ENCODE measurements around the gene PRAC2.

PRAC2 gene

DNA sequence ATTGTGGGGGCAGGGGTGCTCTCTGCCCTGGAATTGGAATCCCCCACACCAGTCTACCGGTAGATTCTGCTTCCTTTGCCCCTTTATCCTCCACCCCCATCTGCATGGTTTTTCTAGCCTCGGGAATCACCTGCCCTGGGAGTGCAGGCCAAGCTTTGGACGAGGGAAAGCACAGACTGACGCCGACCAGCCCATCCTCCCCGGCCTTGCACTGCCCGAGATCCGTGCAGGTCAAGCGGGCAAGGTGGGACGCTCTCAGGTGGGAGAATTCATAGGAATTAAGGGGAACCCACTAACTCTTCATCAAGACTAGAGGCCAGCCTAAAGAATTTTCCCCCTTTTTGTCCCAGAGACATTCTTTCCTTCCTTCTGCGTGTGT is 15.4 kb downstream of the PRAC2 start:
- no peak overlapping the region for H3K4me2 ChIP-seq (ENCODE audit: low read length)

DNA sequence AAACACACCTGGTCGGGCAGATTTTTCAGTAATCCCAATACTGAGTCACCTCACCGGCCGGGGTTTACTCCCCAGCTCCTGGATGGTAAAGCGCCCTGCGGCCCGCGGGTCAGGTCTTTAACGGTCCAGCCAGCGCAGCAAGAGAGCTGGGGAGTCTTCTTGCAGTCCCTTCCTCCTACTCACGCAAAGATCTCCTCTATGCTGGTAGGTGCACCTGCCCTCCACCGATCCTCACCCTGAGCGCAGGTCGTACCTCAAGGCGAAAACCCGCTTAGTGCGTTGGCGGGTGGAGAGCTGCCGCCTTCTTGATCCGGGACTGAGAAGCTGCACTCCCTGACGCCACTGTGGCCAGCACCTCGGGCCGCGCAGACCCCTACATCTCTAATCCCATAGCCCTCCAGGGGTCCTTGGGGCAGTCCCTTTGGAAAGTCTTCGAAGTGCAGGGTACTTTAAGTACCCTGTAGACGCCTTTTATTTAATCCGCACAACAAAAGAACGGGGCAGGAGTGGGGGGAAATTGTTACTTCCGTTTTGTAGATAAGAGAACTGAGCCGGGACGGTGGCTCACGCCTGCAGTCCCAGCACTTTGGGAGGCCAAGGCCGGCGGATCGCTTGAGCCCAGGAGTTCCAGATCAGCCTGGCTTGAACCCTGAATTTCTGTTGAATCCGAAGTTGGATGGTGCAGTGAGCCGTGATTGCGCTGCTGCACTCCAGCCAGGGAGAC is 16.0 kb downstream of the PRAC2 start:
- H3K27ac ChIP-seq (ENCODE audit: low read depth, low read length), result no peak overlapping the region
- H3K79me1 ChIP-seq (ENCODE audit: low read length), result no peaks in the 10 kb centered on the region
- H4K91ac ChIP-seq (ENCODE audit: low read depth, low read length), result no peak overlapping the region
- peaks cover 78% of the 10 kb centered on the region for H3K27me3 ChIP-seq (ENCODE audit: insufficient read depth, low read length)
- no peak overlapping the region for H2BK5ac ChIP-seq (ENCODE audit: low read depth, low read length, poor library complexity)
- no peak overlapping the region for H4K8ac ChIP-seq (ENCODE audit: low read depth, low read length)
- H2BK120ac ChIP-seq (ENCODE audit: insufficient read depth, low read length, poor library complexity), result no peak overlapping the region
- H3K4me1 ChIP-seq (ENCODE audit: control insufficient read depth in 1 of 2, insufficient read depth in 2 of 2, low read length in 2 of 2), result no peaks in the 10 kb centered on the region
- H2AFZ ChIP-seq (ENCODE audit: insufficient read depth, low read length, poor library complexity), result no peak overlapping the region
- H4K12ac ChIP-seq (ENCODE audit: low read depth, low read length), result no peak overlapping the region
- H3K14ac ChIP-seq (ENCODE audit: low read length), result no peak overlapping the region
- H3K23ac ChIP-seq (ENCODE audit: low read length), result no peak overlapping the region
- H3K4me3 ChIP-seq (ENCODE audit: low read depth, low read length), result no peak overlapping the region
- H3K9me3 ChIP-seq (ENCODE audit: insufficient read depth, low read depth, low read length), result peaks cover 9% of the 10 kb centered on the region
- peak; percentile 90 to 91 for DNase-seq
- H3K36me3 ChIP-seq (ENCODE audit: control insufficient read depth in 1 of 2, insufficient read depth in 2 of 2, low read length in 2 of 2), result no peaks in the 10 kb centered on the region
- H3K4ac ChIP-seq (ENCODE audit: low read depth, low read length), result no peak overlapping the region
- H3K18ac ChIP-seq (ENCODE audit: low read length), result no peak overlapping the region
- H2AK5ac ChIP-seq (ENCODE audit: low read length), result no peak overlapping the region
- WGBS (ENCODE audit: extremely low coverage, insufficient coverage, insufficient read length), result no CpG with 5 or more reads among the region's 37 CpGs
- no peak overlapping the region for H2BK12ac ChIP-seq (ENCODE audit: low read length)
- no peak overlapping the region for H3K4me2 ChIP-seq (ENCODE audit: low read length)
- peak overlapping the region; percentile 18 for H3K9ac ChIP-seq (ENCODE audit: low read length)
- no peaks in the 10 kb centered on the region for H3K79me2 ChIP-seq (ENCODE audit: control insufficient read depth, insufficient read depth, low read length, poor library complexity)

More for the DNA sequence above, 15.4 kb downstream of the PRAC2 start:
- H3K4me3 ChIP-seq (ENCODE audit: low read depth, low read length), result no peak overlapping the region
- peaks cover 9% of the 10 kb centered on the region for H3K9me3 ChIP-seq (ENCODE audit: insufficient read depth, low read depth, low read length)
- H3K27ac ChIP-seq (ENCODE audit: low read depth, low read length), result no peak overlapping the region
- no peak overlapping the region for H2BK5ac ChIP-seq (ENCODE audit: low read depth, low read length, poor library complexity)
- no peak overlapping the region for H3K14ac ChIP-seq (ENCODE audit: low read length)
- H3K27me3 ChIP-seq (ENCODE audit: insufficient read depth, low read length), result peaks cover 78% of the 10 kb centered on the region
- no peaks in the 10 kb centered on the region for H3K36me3 ChIP-seq (ENCODE audit: control insufficient read depth in 1 of 2, insufficient read depth in 2 of 2, low read length in 2 of 2)
- no peak overlapping the region for H4K91ac ChIP-seq (ENCODE audit: low read depth, low read length)
- no peak overlapping the region for H4K12ac ChIP-seq (ENCODE audit: low read depth, low read length)
- no peak overlapping the region for H2AFZ ChIP-seq (ENCODE audit: insufficient read depth, low read length, poor library complexity)
- H2AK5ac ChIP-seq (ENCODE audit: low read length), result no peak overlapping the region
- no peak overlapping the region for H4K8ac ChIP-seq (ENCODE audit: low read depth, low read length)
- H3K18ac ChIP-seq (ENCODE audit: low read length), result no peak overlapping the region
- no peaks in the 10 kb centered on the region for H3K4me1 ChIP-seq (ENCODE audit: control insufficient read depth in 1 of 2, insufficient read depth in 2 of 2, low read length in 2 of 2)
- H2BK12ac ChIP-seq (ENCODE audit: low read length), result no peak overlapping the region
- H2BK120ac ChIP-seq (ENCODE audit: insufficient read depth, low read length, poor library complexity), result no peak overlapping the region
- no peak overlapping the region for H3K4ac ChIP-seq (ENCODE audit: low read depth, low read length)
- DNase-seq, result no peak
- no peak overlapping the region for H3K23ac ChIP-seq (ENCODE audit: low read length)
- H3K79me2 ChIP-seq (ENCODE audit: control insufficient read depth, insufficient read depth, low read length, poor library complexity), result no peaks in the 10 kb centered on the region
- H3K9ac ChIP-seq (ENCODE audit: low read length), result no peak overlapping the region
- no CpG with 5 or more reads among the region's 11 CpGs for WGBS (ENCODE audit: extremely low coverage, insufficient coverage, insufficient read length)
- no peaks in the 10 kb centered on the region for H3K79me1 ChIP-seq (ENCODE audit: low read length)

DNA sequence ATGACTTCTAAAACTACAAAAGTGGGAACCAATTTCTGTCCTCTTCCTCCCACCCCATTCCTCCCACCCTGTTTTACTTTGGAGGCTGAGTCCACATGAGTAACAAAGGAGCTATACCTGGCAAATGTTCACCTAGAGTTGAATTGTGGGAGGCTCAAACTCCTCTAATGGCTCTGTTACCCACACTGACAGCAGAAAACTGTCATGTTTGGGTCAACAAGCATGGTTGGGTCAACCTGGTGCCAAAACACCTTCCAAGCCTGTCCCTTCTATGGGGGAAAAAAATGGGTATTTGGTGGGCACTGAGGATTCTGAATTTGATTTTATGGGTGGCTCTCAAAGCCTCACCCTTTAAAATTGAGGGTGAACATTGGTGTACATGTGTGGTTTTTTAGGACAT is 17.6 kb downstream of the PRAC2 start:
- Histone ChIP-seq H4K12ac (ENCODE audit: low read depth, low read length) (no peak overlapping the region), H3K4me3 (ENCODE audit: low read depth, low read length) (no peak overlapping the region), H3K4ac (ENCODE audit: low read depth, low read length) (no peak overlapping the region), H3K18ac (ENCODE audit: low read length) (no peak overlapping the region), H4K91ac (ENCODE audit: low read depth, low read length) (no peak overlapping the region), H3K14ac (ENCODE audit: low read length) (no peak overlapping the region), H2BK12ac (ENCODE audit: low read length) (no peak overlapping the region), H3K23ac (ENCODE audit: low read length) (no peak overlapping the region), H3K27me3 (ENCODE audit: insufficient read depth, low read length) (peaks cover 66% of the 10 kb centered on the region), H3K36me3 (ENCODE audit: control insufficient read depth in 1 of 2, insufficient read depth in 2 of 2, low read length in 2 of 2) (no peaks in the 10 kb centered on the region), H3K79me1 (ENCODE audit: low read length) (no peaks in the 10 kb centered on the region), H3K9ac (ENCODE audit: low read length) (no peak overlapping the region), H2AK5ac (ENCODE audit: low read length) (no peak overlapping the region), H3K4me2 (ENCODE audit: low read length) (no peak overlapping the region), H2AFZ (ENCODE audit: insufficient read depth, low read length, poor library complexity) (no peak overlapping the region), H3K4me1 (ENCODE audit: control insufficient read depth in 1 of 2, insufficient read depth in 2 of 2, low read length in 2 of 2) (no peaks in the 10 kb centered on the region), H3K79me2 (ENCODE audit: control insufficient read depth, insufficient read depth, low read length, poor library complexity) (no peaks in the 10 kb centered on the region), H3K9me3 (ENCODE audit: insufficient read depth, low read depth, low read length) (peaks cover 8% of the 10 kb centered on the region), H4K8ac (ENCODE audit: low read depth, low read length) (no peak overlapping the region), H2BK5ac (ENCODE audit: low read depth, low read length, poor library complexity) (no peak overlapping the region), H3K27ac (ENCODE audit: low read depth, low read length) (no peak overlapping the region), H2BK120ac (ENCODE audit: insufficient read depth, low read length, poor library complexity) (no peak overlapping the region)
- DNase-seq, result no peak

DNA sequence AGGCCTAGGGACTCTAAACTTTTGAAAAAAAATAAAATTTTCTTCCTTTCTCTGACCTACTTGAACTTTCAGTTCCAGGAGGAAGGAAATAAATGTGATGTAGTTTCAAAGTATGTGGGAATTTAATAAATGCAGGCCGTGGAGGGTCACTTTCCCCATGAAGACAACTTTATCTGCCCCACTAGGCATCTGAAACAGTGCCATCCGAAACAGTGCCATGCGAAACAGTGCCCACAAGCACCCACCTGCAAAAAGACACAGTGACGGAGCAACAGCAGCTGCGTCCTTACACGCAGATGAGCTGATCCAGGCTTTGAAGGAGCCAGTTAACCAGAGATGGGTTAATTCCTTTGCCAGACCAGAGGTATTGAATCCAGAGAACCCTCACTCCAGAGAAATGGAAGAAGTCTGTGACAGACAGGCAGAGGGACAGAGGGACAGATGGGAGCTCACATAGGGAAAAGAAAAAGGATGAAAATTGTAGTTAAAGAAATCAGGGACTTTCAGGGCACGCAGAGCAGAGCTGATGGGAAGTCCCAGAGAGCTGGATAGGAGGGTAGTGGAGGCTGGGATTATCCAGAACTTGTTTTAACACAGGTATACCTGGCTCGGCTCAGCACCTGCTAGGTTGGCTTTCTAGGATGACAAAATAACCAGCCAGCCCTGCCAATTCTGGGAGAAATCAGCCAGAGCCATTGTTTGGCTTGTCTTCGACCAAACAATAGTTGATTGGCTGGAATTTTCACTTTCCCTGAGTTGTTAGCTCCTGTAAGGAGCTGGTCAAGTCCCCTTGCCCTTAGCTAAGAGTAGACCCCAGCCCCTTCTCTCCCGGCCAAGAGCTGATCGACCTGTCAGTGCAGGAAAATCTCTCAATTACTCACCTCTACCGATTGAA is 22.6 kb downstream of the PRAC2 start:
- H3K4me1 ChIP-seq (ENCODE audit: control insufficient read depth in 1 of 2, insufficient read depth in 2 of 2, low read length in 2 of 2), result no peaks in the 10 kb centered on the region
- DNase-seq, result no peak
- H3K4me3 ChIP-seq (ENCODE audit: low read depth, low read length), result no peak overlapping the region
- H3K4ac ChIP-seq (ENCODE audit: low read depth, low read length), result no peak overlapping the region
- H3K4me2 ChIP-seq (ENCODE audit: low read length), result no peak overlapping the region
- H2AFZ ChIP-seq (ENCODE audit: insufficient read depth, low read length, poor library complexity), result no peak overlapping the region
- H3K36me3 ChIP-seq (ENCODE audit: control insufficient read depth in 1 of 2, insufficient read depth in 2 of 2, low read length in 2 of 2), result no peaks in the 10 kb centered on the region
- WGBS (ENCODE audit: extremely low coverage, insufficient coverage, insufficient read length), result no CpG with 5 or more reads among the region's 12 CpGs
- H4K8ac ChIP-seq (ENCODE audit: low read depth, low read length), result no peak overlapping the region
- peaks cover 60% of the 10 kb centered on the region for H3K27me3 ChIP-seq (ENCODE audit: insufficient read depth, low read length)
- H2BK120ac ChIP-seq (ENCODE audit: insufficient read depth, low read length, poor library complexity), result no peak overlapping the region
- no peak overlapping the region for H3K18ac ChIP-seq (ENCODE audit: low read length)
- H3K79me1 ChIP-seq (ENCODE audit: low read length), result no peaks in the 10 kb centered on the region
- no peak overlapping the region for H3K9ac ChIP-seq (ENCODE audit: low read length)
- H2BK5ac ChIP-seq (ENCODE audit: low read depth, low read length, poor library complexity), result no peak overlapping the region
- H3K14ac ChIP-seq (ENCODE audit: low read length), result no peak overlapping the region
- H2AK5ac ChIP-seq (ENCODE audit: low read length), result no peak overlapping the region
- peaks cover 4% of the 10 kb centered on the region for H3K9me3 ChIP-seq (ENCODE audit: insufficient read depth, low read depth, low read length)
- no peak overlapping the region for H3K27ac ChIP-seq (ENCODE audit: low read depth, low read length)
- no peaks in the 10 kb centered on the region for H3K79me2 ChIP-seq (ENCODE audit: control insufficient read depth, insufficient read depth, low read length, poor library complexity)
- H4K91ac ChIP-seq (ENCODE audit: low read depth, low read length), result no peak overlapping the region
- no peak overlapping the region for H4K12ac ChIP-seq (ENCODE audit: low read depth, low read length)
- H2BK12ac ChIP-seq (ENCODE audit: low read length), result no peak overlapping the region
- H3K23ac ChIP-seq (ENCODE audit: low read length), result no peak overlapping the region
